Superior temporal gyrus (tissue), 1 donor: ENCODE results near the gene ZNF367.
A peak's percentile ranks its signal among the peaks of the same experiment; 100 is the strongest.
"Not testable (repeated sequence)": the region's sequence is repeated elsewhere in the genome, so short reads cannot be mapped to it uniquely, and the experiment has no call there.

Source experiments
- DNase-seq: peaks from one replicate; pipeline ENCODE4 v3.0.0-alpha.2; 2016; ENCODE audit errors: extremely low spot score

The ZNF367 gene

GRCh38 chr9:96361668-96362067 is 56.5 kb downstream of the ZNF367 start:
- DNase-seq: no peak

GRCh38 chr9:96360976-96361375 is 57.2 kb downstream of the ZNF367 start:
- no peak for DNase-seq

- DNase-seq: not testable (repeated sequence)
Measured at GRCh38 chr9:96360523-96360922, 57.6 kb downstream of the ZNF367 start.

- peak; percentile 91 for DNase-seq
Measured at GRCh38 chr9:96350866-96351265, 67.3 kb downstream of the ZNF367 start.

GRCh38 chr9:96348261-96348660 is 69.9 kb downstream of the ZNF367 start:
- no peak for DNase-seq

- DNase-seq: no peak
Measured at GRCh38 chr9:96345551-96345950, 72.6 kb downstream of the ZNF367 start.

GRCh38 chr9:96344458-96345180 is 73.6 kb downstream of the ZNF367 start:
- DNase-seq: peak; percentile 82

GRCh38 chr9:96343515-96344360 is 74.4 kb downstream of the ZNF367 start:
- DNase-seq: peak; percentile 52

- no peak for DNase-seq
Measured at GRCh38 chr9:96342571-96343245, 75.5 kb downstream of the ZNF367 start.

GRCh38 chr9:96340707-96341106 is 77.5 kb downstream of the ZNF367 start:
- no peak for DNase-seq

- DNase-seq: no peak
Measured at GRCh38 chr9:96338299-96338698, 79.9 kb downstream of the ZNF367 start.
